Measurements from ENCODE around the gene TTC9. TPM values are rescaled to one million over a fixed set of nuclear protein-coding genes. Genes with fewer than 3 reads are reported as not detected.

Gene TTC9
- total and polyA plus RNA-seq, 9 of the 15 experiments (the other 6 are each of a cell fraction or from before 2014, with no cell fraction given) = 0.07 TPM; not detected in 8

DNA sequence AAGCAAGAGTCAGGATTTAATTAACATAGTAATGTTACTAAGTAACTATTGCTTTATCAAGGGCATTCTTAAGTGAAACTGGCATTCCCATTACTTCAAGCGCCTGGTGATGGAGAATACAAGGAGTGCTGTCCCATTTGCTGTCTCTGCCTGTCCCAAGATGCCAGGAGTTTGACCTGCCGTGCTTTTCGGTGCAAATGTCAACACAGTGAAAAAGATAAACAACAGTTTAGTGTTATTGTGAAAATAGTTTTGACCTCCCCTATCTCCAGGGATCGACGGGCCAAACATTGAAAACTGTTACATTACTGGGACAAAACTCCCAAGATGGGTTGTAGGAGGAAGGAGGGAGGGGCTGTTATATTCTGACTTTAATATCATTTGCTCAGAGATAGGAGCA, 74.8 kb downstream of the TTC9 start:
- in situ Hi-C loops (cut with MboI) (no loop called here), intact Hi-C loops (cut with micrococcal nuclease) (loop anchor here (10.0 kb wide), 1 partner anchor 92 kb away; no protein-coding TSS in a partner anchor)
- Histone ChIP-seq H3K9ac (ENCODE audit: insufficient read depth in 1 of 2, low read depth in 2 of 2, low read length in 2 of 2) (no peak overlapping the region), H3K27me3 (ENCODE audit: control insufficient read depth in 2 of 2, insufficient read depth in 2 of 2, low read length in 2 of 2) (peaks cover 0 to 2% of the 10 kb centered on the region in 2 experiments; a peak in 2 of 5 replicates), H2AFZ (ENCODE audit: low read depth, low read length) (no peak overlapping the region), H3K4me3 (no peak overlapping the region), H4K20me1 (replicated peaks; ENCODE audit: control insufficient read depth, insufficient read depth, low read length) (no peaks in the 10 kb centered on the region), H3K27ac (ENCODE audit: extremely low read depth, low read depth, low read length) (no peak overlapping the region), H3K4me1 (replicated peaks in 1 of 2; ENCODE audit: control insufficient read depth in 2 of 2, insufficient read depth in 2 of 2, low read length in 2 of 2) (no peaks in the 10 kb centered on the region), H3K9me3 (replicated peaks; ENCODE audit: control insufficient read depth, insufficient read depth, low read depth, low read length) (no peaks in the 10 kb centered on the region), H3K4me2 (ENCODE audit: insufficient read depth, low read length) (no peak overlapping the region), H3K9me1 (ENCODE audit: control insufficient read depth, insufficient read depth, low read length) (no peaks in the 10 kb centered on the region), H3K79me2 (ENCODE audit: control insufficient read depth, insufficient read depth, low read length) (no peaks in the 10 kb centered on the region), H3K36me3 (ENCODE audit: control insufficient read depth, insufficient read depth, low read length) (no peaks in the 10 kb centered on the region)
- no TSS peak for BruUV-seq (replicated peaks)
- POLR2A ChIA-PET = interaction anchor here (0.6 kb wide), 1 partner anchor 56 kb away, joined by 3 read pairs; no protein-coding TSS in a partner anchor
- FAIRE-seq (no peak), DNase-seq (ENCODE audit: extremely low read depth in 1 of 4, low spot score in 3 of 4) (no peak), ATAC-seq (no peak)
- 4% methylated on average over 5 of the region's 5 CpGs for WGBS (ENCODE audit: insufficient coverage, low coverage, missing lambda C conversion rate)
- CTCF ChIA-PET (ENCODE audit: low intra/inter-chr PET ratio) = no interaction called here
- TF ChIP-seq, protein P1, sequence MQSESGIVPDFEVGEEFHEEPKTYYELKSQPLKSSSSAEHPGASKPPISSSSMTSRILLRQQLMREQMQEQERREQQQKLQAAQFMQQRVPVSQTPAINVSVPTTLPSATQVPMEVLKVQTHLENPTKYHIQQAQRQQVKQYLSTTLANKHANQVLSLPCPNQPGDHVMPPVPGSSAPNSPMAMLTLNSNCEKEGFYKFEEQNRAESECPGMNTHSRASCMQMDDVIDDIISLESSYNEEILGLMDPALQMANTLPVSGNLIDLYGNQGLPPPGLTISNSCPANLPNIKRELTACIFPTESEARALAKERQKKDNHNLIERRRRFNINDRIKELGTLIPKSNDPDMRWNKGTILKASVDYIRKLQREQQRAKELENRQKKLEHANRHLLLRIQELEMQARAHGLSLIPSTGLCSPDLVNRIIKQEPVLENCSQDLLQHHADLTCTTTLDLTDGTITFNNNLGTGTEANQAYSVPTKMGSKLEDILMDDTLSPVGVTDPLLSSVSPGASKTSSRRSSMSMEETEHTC (IDR thresholded peaks at IDR 0.05) = no peak
- no peak for TF ChIP-seq MXI1 (IDR thresholded peaks at IDR 0.05; ENCODE audit: low read depth, low read length)
- no peak for TF ChIP-seq SMC3 (conservative IDR thresholded peaks at IDR 0.05; ENCODE audit: insufficient read depth, low read depth, low read length)
- TF ChIP-seq MYC (IDR thresholded peaks at IDR 0.05; ENCODE audit: low read depth, low read length) = no peak
- no peak for TF ChIP-seq MYC (CRISPR knock-in tag; IDR thresholded peaks at IDR 0.05; ENCODE audit: borderline replicate concordance, low read depth)
- TF ChIP-seq ZNF184 (CRISPR knock-in tag; IDR thresholded peaks at IDR 0.05) = no peak
- no peak for TF ChIP-seq PHB (CRISPR knock-in tag; IDR thresholded peaks at IDR 0.05)
- TF ChIP-seq KAT7 (CRISPR knock-in tag; IDR thresholded peaks at IDR 0.05; ENCODE audit: borderline replicate concordance) = no peak
- TF ChIP-seq SMAD4 (CRISPR knock-in tag; conservative IDR thresholded peaks at IDR 0.05) = no peak
- TF ChIP-seq, protein P2, sequence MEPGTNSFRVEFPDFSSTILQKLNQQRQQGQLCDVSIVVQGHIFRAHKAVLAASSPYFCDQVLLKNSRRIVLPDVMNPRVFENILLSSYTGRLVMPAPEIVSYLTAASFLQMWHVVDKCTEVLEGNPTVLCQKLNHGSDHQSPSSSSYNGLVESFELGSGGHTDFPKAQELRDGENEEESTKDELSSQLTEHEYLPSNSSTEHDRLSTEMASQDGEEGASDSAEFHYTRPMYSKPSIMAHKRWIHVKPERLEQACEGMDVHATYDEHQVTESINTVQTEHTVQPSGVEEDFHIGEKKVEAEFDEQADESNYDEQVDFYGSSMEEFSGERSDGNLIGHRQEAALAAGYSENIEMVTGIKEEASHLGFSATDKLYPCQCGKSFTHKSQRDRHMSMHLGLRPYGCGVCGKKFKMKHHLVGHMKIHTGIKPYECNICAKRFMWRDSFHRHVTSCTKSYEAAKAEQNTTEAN (CRISPR knock-in tag; IDR thresholded peaks at IDR 0.05) = no peak
- no peak for TF ChIP-seq NONO (IDR thresholded peaks at IDR 0.05; ENCODE audit: low read depth in 2 of 2, low read length in 1 of 2)
- TF ChIP-seq TBP (optimal IDR thresholded peaks at IDR 0.05; ENCODE audit: low read depth, low read length) = no peak
- no peak for TF ChIP-seq GATAD2A (IDR thresholded peaks at IDR 0.05)
- TF ChIP-seq MECOM (CRISPR knock-in tag; IDR thresholded peaks at IDR 0.05) = no peak
- TF ChIP-seq CBX5 (IDR thresholded peaks at IDR 0.05; ENCODE audit: borderline replicate concordance, low read depth) = no peak
- TF ChIP-seq, protein P3, sequence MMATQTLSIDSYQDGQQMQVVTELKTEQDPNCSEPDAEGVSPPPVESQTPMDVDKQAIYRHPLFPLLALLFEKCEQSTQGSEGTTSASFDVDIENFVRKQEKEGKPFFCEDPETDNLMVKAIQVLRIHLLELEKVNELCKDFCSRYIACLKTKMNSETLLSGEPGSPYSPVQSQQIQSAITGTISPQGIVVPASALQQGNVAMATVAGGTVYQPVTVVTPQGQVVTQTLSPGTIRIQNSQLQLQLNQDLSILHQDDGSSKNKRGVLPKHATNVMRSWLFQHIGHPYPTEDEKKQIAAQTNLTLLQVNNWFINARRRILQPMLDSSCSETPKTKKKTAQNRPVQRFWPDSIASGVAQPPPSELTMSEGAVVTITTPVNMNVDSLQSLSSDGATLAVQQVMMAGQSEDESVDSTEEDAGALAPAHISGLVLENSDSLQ (IDR thresholded peaks at IDR 0.05) = no peak
- TF ChIP-seq, protein P4, sequence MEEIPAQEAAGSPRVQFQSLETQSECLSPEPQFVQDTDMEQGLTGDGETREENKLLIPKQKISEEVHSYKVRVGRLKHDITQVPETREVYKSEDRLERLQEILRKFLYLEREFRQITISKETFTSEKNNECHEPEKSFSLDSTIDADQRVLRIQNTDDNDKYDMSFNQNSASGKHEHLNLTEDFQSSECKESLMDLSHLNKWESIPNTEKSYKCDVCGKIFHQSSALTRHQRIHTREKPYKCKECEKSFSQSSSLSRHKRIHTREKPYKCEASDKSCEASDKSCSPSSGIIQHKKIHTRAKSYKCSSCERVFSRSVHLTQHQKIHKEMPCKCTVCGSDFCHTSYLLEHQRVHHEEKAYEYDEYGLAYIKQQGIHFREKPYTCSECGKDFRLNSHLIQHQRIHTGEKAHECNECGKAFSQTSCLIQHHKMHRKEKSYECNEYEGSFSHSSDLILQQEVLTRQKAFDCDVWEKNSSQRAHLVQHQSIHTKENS (CRISPR knock-in tag; IDR thresholded peaks at IDR 0.05) = no peak
- TF ChIP-seq, protein P5, sequence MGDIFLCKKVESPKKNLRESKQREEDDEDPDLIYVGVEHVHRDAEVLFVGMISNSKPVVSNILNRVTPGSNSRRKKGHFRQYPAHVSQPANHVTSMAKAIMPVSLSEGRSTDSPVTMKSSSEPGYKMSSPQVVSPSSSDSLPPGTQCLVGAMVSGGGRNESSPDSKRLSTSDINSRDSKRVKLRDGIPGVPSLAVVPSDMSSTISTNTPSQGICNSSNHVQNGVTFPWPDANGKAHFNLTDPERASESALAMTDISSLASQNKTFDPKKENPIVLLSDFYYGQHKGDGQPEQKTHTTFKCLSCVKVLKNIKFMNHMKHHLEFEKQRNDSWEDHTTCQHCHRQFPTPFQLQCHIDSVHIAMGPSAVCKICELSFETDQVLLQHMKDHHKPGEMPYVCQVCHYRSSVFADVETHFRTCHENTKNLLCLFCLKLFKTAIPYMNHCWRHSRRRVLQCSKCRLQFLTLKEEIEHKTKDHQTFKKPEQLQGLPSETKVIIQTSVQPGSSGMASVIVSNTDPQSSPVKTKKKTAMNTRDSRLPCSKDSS (IDR thresholded peaks at IDR 0.05; ENCODE audit: low read depth, partially characterized antibody) = no peak
